GM23338 (cell line): ENCODE results near the gene TRIM42. TPM values are rescaled to one million over a fixed set of nuclear protein-coding genes. Genes with fewer than 3 reads are reported as not detected.

ENCODE experiments used
- ATAC-seq: fragments of 200-7000 bp; cut with Tn5 transposase; 3 replicates; pipeline ENCODE4 v1.9.1; 2020
- DNase-seq: peaks from one replicate; pipeline ENCODE4 v3.0.0-alpha.2; 2015; ENCODE audit warnings: low spot score
- H2AFZ ChIP-seq: fragments of 200-600 bp; sonication (generic); 2 replicates; pipeline ENCODE4 v1.8.0; 2016; ENCODE audit warnings: antibody characterized with exemption, mild to moderate bottlenecking, moderate library complexity
- H3F3A ChIP-seq: fragments of 200-600 bp; sonication (generic); replicated peaks from 2 replicates; pipeline ENCODE4 v1.8.0; 2017; ENCODE audit warnings: antibody characterized with exemption, mixed run types, low read depth
- H3K27ac ChIP-seq: fragments of 200-600 bp; sonication (generic); 2 replicates; pipeline ENCODE4 v1.6.1; 2016; ENCODE audit warnings: low read depth
- H3K27me3 ChIP-seq: fragments of 200-600 bp; sonication (generic); 2 replicates; pipeline ENCODE4 v1.8.0; 2016; ENCODE audit warnings: mild to moderate bottlenecking, mixed run types, moderate library complexity; ENCODE audit not compliant: insufficient read depth
- H3K36me3 ChIP-seq: fragments of 200-600 bp; sonication (generic); 2 replicates; pipeline ENCODE4 v1.8.0; 2016; ENCODE audit warnings: mild to moderate bottlenecking; ENCODE audit not compliant: insufficient read depth
- H3K4me1 ChIP-seq: fragments of 200-600 bp; sonication (generic); 2 replicates; pipeline ENCODE4 v1.8.0; 2016; ENCODE audit warnings: mild to moderate bottlenecking, moderate library complexity; ENCODE audit not compliant: insufficient read depth
- H3K4me2 ChIP-seq: fragments of 200-600 bp; sonication (generic); 2 replicates; pipeline ENCODE4 v1.7.1; 2017; ENCODE audit warnings: mixed run types
- H3K4me3 ChIP-seq: fragments of 200-600 bp; sonication (generic); 2 replicates; pipeline ENCODE4 v1.6.1; 2016; ENCODE audit warnings: mixed run types
- H3K79me2 ChIP-seq: fragments of 200-600 bp; sonication (generic); replicated peaks from 2 replicates; pipeline ENCODE4 v1.8.0; 2017; ENCODE audit warnings: mild to moderate bottlenecking; ENCODE audit not compliant: insufficient read depth
- H3K9me2 ChIP-seq: fragments of 200-600 bp; sonication (generic); 2 replicates; pipeline ENCODE4 v1.8.0; 2017; ENCODE audit not compliant: insufficient read depth
- H4K20me1 ChIP-seq: fragments of 200-600 bp; sonication (generic); replicated peaks from 2 replicates; pipeline ENCODE4 v1.8.0; 2017; ENCODE audit warnings: mild to moderate bottlenecking; ENCODE audit not compliant: insufficient read depth
- H3K27ac Mint-ChIP-seq: 2 replicates; pipeline ENCODE4 v1.8.0; 2020; ENCODE audit warnings: inconsistent platforms, mild to moderate bottlenecking, moderate library complexity, mixed read lengths
- H3K27me3 Mint-ChIP-seq: 3 replicates; pipeline ENCODE4 v1.8.0; 2022; ENCODE audit warnings: low read depth, mild to moderate bottlenecking, moderate library complexity, mixed read lengths, inconsistent platforms; ENCODE audit not compliant: insufficient read depth, poor library complexity
- H3K36me3 Mint-ChIP-seq: 3 replicates; pipeline ENCODE4 v1.8.0; 2021; ENCODE audit warnings: low read depth, mild to moderate bottlenecking, inconsistent platforms, moderate library complexity, mixed read lengths
- H3K4me1 Mint-ChIP-seq: 3 replicates; pipeline ENCODE4 v1.8.0; 2020; ENCODE audit warnings: mild to moderate bottlenecking, inconsistent platforms, mixed read lengths
- H3K4me3 Mint-ChIP-seq: 3 replicates; pipeline ENCODE4 v1.8.0; 2021; ENCODE audit warnings: moderate library complexity, mild to moderate bottlenecking, inconsistent platforms, mixed read lengths
- H3K9me3 Mint-ChIP-seq: 3 replicates; pipeline ENCODE4 v1.8.0; 2020; ENCODE audit warnings: moderate library complexity, mild to moderate bottlenecking, inconsistent platforms, mixed read lengths
- ETS1 ChIP-seq: IDR thresholded peaks from 2 replicates; pipeline ENCODE4 v1.6.1; 2016; ENCODE audit warnings: antibody characterized with exemption
- JUNB ChIP-seq: IDR thresholded peaks from one replicate; pipeline ENCODE4 v1.6.1; 2016; ENCODE audit warnings: antibody characterized with exemption; ENCODE audit not compliant: unreplicated experiment
- NANOG ChIP-seq: IDR thresholded peaks from 2 replicates; pipeline ENCODE4 v1.6.1; 2016; ENCODE audit warnings: antibody characterized with exemption, borderline replicate concordance
- POLR2AphosphoS5 ChIP-seq: IDR thresholded peaks from 2 replicates; pipeline ENCODE4 v1.6.1; 2016; ENCODE audit warnings: antibody characterized with exemption, low read depth
- REST ChIP-seq: IDR thresholded peaks from one replicate; pipeline ENCODE4 v1.6.1; 2018; ENCODE audit warnings: antibody characterized with exemption; ENCODE audit not compliant: unreplicated experiment
- ZNF331 ChIP-seq: fragments of 250-450 bp; sonication (Bioruptor Pico); IDR thresholded peaks from 2 replicates; pipeline ENCODE4 v1.5.0; 2020; ENCODE audit warnings: low read depth, mild to moderate bottlenecking, moderate library complexity
- polyA plus RNA-seq: library from polyadenylated mRNA; unstranded; fragments of >200 nt; fragmentation: Nextera tagmentation; extraction: Ambion mirVana; gene quantifications from 2 replicates; pipeline ENCODE4 v1.2.1, GENCODE V29; 2016
- total RNA-seq: library from RNA; depleted of rRNA; stranded (reverse); fragments of >200 nt; shearing (Covaris generic); gene quantifications from 2 replicates; pipeline ENCODE4 v1.2.3, GENCODE V29; 2014
- TF ChIP-seq, protein P1 (sequence below): fragments of 250-450 bp; sonication (Bioruptor Pico); IDR thresholded peaks from 2 replicates; pipeline ENCODE4 v1.5.0; 2020; ENCODE audit warnings: mild to moderate bottlenecking, moderate library complexity

TRIM42 gene
- total and polyA plus RNA-seq, 2 experiments from 2014 or later = not detected

- Mint-ChIP-seq H3K36me3 (no peaks in the 10 kb centered on the region), H3K4me3 (no peak overlapping the region), H3K9me3 (no peaks in the 10 kb centered on the region), H3K27ac (no peak overlapping the region), H3K27me3 (peaks cover 4% of the 10 kb centered on the region), H3K4me1 (no peaks in the 10 kb centered on the region)
- no peak overlapping the region for H3K4me3 ChIP-seq
- ATAC-seq (no peak), DNase-seq (no peak)
- H2AFZ ChIP-seq = no peak overlapping the region
- H3K79me2 ChIP-seq = no peaks in the 10 kb centered on the region
- no peaks in the 10 kb centered on the region for H4K20me1 ChIP-seq
- H3F3A ChIP-seq = no peaks in the 10 kb centered on the region
- no peaks in the 10 kb centered on the region for H3K36me3 ChIP-seq
- H3K27me3 ChIP-seq = no peaks in the 10 kb centered on the region
- peaks cover 11% of the 10 kb centered on the region; the same call in 1 of the 2 replicates for H3K9me2 ChIP-seq
- TF ChIP-seq ETS1 = no peak
- TF ChIP-seq ZNF331 (CRISPR knock-in tag) = no peak
- no peaks in the 10 kb centered on the region for H3K4me1 ChIP-seq
- H3K27ac ChIP-seq = no peak overlapping the region
- H3K4me2 ChIP-seq = no peak overlapping the region
These were observed 64.3 kb downstream of the TRIM42 start for GRCh38 chr3:140742116-140742515.

DNA sequence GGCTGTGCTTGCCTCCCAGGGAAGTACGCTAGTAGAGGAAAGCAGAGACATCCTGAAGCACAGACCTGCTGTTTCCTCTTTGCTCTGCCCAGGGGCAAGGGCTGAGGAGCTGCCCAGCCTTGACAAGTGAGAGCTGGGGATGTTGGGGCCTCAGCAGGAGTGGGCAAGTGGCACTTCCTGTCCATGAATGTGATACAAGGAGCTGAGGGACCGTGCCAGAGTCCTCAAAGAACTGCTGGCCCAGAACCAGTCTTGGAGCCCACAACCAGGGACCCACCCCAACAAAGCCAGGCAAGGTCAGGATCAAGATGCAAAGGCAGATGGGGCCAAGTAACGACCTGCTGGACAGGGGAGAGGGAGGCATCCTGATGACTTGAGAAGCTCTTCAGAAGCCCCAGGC lies 70.3 kb downstream of the TRIM42 start:
- H3K4me3 Mint-ChIP-seq = no peak overlapping the region

More for the DNA sequence above, 70.3 kb downstream of the TRIM42 start:
- Histone ChIP-seq H3K4me2 (no peak overlapping the region), H3K27me3 (no peaks in the 10 kb centered on the region), H3K4me3 (no peak overlapping the region), H3F3A (no peaks in the 10 kb centered on the region), H2AFZ (no peak overlapping the region), H3K9me2 (0 out of 2 replicates have a peak, but pooled peaks cover 14% of the 10 kb centered on the region), H4K20me1 (no peaks in the 10 kb centered on the region), H3K27ac (no peak overlapping the region), H3K36me3 (no peaks in the 10 kb centered on the region), H3K4me1 (no peaks in the 10 kb centered on the region), H3K79me2 (no peaks in the 10 kb centered on the region)
- no peaks in the 10 kb centered on the region for H3K36me3 Mint-ChIP-seq
- H3K27ac Mint-ChIP-seq = no peak overlapping the region
- no peak for DNase-seq
- no peaks in the 10 kb centered on the region for H3K4me1 Mint-ChIP-seq
- H3K9me3 Mint-ChIP-seq = no peaks in the 10 kb centered on the region
- ATAC-seq = no peak
- TF ChIP-seq REST (no peak), POLR2AphosphoS5 (no peak), ETS1 (no peak), NANOG (no peak), JUNB (no peak), ZNF331 (CRISPR knock-in tag) (no peak)
- TF ChIP-seq, protein P1, sequence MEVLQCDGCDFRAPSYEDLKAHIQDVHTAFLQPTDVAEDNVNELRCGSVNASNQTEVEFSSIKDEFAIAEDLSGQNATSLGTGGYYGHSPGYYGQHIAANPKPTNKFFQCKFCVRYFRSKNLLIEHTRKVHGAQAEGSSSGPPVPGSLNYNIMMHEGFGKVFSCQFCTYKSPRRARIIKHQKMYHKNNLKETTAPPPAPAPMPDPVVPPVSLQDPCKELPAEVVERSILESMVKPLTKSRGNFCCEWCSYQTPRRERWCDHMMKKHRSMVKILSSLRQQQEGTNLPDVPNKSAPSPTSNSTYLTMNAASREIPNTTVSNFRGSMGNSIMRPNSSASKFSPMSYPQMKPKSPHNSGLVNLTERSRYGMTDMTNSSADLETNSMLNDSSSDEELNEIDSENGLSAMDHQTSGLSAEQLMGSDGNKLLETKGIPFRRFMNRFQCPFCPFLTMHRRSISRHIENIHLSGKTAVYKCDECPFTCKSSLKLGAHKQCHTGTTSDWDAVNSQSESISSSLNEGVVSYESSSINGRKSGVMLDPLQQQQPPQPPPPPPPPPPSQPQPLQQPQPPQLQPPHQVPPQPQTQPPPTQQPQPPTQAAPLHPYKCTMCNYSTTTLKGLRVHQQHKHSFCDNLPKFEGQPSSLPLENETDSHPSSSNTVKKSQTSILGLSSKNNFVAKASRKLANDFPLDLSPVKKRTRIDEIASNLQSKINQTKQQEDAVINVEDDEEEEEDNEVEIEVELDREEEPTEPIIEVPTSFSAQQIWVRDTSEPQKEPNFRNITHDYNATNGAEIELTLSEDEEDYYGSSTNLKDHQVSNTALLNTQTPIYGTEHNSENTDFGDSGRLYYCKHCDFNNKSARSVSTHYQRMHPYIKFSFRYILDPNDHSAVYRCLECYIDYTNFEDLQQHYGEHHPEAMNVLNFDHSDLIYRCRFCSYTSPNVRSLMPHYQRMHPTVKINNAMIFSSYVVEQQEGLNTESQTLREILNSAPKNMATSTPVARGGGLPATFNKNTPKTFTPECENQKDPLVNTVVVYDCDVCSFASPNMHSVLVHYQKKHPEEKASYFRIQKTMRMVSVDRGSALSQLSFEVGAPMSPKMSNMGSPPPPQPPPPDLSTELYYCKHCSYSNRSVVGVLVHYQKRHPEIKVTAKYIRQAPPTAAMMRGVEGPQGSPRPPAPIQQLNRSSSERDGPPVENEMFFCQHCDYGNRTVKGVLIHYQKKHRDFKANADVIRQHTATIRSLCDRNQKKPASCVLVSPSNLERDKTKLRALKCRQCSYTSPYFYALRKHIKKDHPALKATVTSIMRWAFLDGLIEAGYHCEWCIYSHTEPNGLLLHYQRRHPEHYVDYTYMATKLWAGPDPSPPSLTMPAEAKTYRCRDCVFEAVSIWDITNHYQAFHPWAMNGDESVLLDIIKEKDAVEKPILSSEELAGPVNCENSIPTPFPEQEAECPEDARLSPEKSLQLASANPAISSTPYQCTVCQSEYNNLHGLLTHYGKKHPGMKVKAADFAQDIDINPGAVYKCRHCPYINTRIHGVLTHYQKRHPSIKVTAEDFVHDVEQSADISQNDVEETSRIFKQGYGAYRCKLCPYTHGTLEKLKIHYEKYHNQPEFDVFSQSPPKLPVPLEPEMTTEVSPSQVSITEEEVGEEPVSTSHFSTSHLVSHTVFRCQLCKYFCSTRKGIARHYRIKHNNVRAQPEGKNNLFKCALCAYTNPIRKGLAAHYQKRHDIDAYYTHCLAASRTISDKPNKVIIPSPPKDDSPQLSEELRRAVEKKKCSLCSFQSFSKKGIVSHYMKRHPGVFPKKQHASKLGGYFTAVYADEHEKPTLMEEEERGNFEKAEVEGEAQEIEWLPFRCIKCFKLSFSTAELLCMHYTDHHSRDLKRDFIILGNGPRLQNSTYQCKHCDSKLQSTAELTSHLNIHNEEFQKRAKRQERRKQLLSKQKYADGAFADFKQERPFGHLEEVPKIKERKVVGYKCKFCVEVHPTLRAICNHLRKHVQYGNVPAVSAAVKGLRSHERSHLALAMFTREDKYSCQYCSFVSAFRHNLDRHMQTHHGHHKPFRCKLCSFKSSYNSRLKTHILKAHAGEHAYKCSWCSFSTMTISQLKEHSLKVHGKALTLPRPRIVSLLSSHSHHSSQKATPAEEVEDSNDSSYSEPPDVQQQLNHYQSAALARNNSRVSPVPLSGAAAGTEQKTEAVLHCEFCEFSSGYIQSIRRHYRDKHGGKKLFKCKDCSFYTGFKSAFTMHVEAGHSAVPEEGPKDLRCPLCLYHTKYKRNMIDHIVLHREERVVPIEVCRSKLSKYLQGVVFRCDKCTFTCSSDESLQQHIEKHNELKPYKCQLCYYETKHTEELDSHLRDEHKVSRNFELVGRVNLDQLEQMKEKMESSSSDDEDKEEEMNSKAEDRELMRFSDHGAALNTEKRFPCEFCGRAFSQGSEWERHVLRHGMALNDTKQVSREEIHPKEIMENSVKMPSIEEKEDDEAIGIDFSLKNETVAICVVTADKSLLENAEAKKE (CRISPR knock-in tag) = no peak
- H3K27me3 Mint-ChIP-seq = peaks cover 7% of the 10 kb centered on the region
